H1 (cell line): Measurements from ENCODE around the gene UFSP2. TPM values are rescaled to one million over a fixed set of nuclear protein-coding genes. Genes with fewer than 3 reads are reported as not detected.

Experiments
- CTCF ChIA-PET: fragments of 300-600 bp; sonication (Branson Sonifier 250); formaldehyde crosslinking; loops from one replicate; lab custom pipeline; 2021; ENCODE audit not compliant: partially characterized antibody; lab: Charles Lee
- POLR2A ChIA-PET: fragments of 300-600 bp; sonication (Branson Sonifier 250); formaldehyde crosslinking; loops from one replicate; lab custom pipeline; 2021; ENCODE audit warnings: inconsistent platforms; ENCODE audit not compliant: partially characterized antibody; lab: Charles Lee
- DNase-seq, 2 experiments: peaks; one replicate each; pipeline versions ENCODE4 v3.0.0 to v3.0.0-alpha.2; 2010 to 2022; ENCODE audit warnings: low spot score in 2 of 2, low read depth in 1 of 2, mixed read lengths in 1 of 2
- FAIRE-seq: peaks from 2 replicates; lab custom pipeline; 2011; peaks lifted over from hg19 to GRCh38; lab: Jason Lieb, UNC
- H2AFZ ChIP-seq: 2 replicates; pipeline ENCODE4 v1.8.1; 2012; ENCODE audit warnings: low read length, inconsistent platforms
- H2AK5ac ChIP-seq: 2 replicates; pipeline ENCODE4 v1.6.1; 2013; ENCODE audit warnings: low read depth, low read length
- H2BK120ac ChIP-seq: replicated peaks from 2 replicates; pipeline ENCODE3; 2013; ENCODE audit warnings: low read depth, low read length, inconsistent platforms
- H2BK12ac ChIP-seq: 2 replicates; pipeline ENCODE4 v1.6.1; 2013; ENCODE audit warnings: low read depth, low read length
- H2BK15ac ChIP-seq: 2 replicates; pipeline ENCODE4 v1.6.1; 2013; ENCODE audit warnings: low read length
- H2BK20ac ChIP-seq: 2 replicates; pipeline ENCODE4 v1.6.1; 2013; ENCODE audit warnings: low read length
- H2BK5ac ChIP-seq: 2 replicates; pipeline ENCODE4 v1.6.1; 2013; ENCODE audit warnings: low read depth, low read length
- H3K14ac ChIP-seq: 2 replicates; pipeline ENCODE4 v1.6.1; 2013; ENCODE audit warnings: inconsistent platforms; ENCODE audit not compliant: insufficient read length
- H3K18ac ChIP-seq: 2 replicates; pipeline ENCODE4 v1.6.1; 2013; ENCODE audit warnings: low read length; ENCODE audit errors: extremely low read depth
- H3K23ac ChIP-seq: 2 replicates; pipeline ENCODE4 v1.6.1; 2013; ENCODE audit warnings: inconsistent platforms; ENCODE audit not compliant: insufficient read length
- H3K23me2 ChIP-seq: 2 replicates; pipeline ENCODE4 v1.6.1; 2013; ENCODE audit warnings: low read depth, low read length
- H3K27ac ChIP-seq: 2 replicates; pipeline ENCODE4 v1.6.1; 2011; ENCODE audit warnings: low read depth, low read length, inconsistent platforms
- H3K27me3 ChIP-seq, 4 experiments: replicated peaks in 1 of 4; 1 replicate in 1 of 4; 2 replicates in 3 of 4; pipeline versions ENCODE4 v1.6.1 to v1.8.1; 2011 to 2013; ENCODE audit warnings: low read length in 3 of 4, mild to moderate bottlenecking in 3 of 4, inconsistent platforms in 2 of 4, mixed read lengths in 2 of 4, moderate library complexity in 1 of 4; ENCODE audit not compliant: control insufficient read depth in 3 of 4, insufficient read depth in 3 of 4; ENCODE audit errors: extremely low read depth in 1 of 4
- H3K36me3 ChIP-seq, 4 experiments: 2 replicates each; pipeline versions ENCODE4 v1.6.1 to v1.8.1; 2011 to 2013; ENCODE audit warnings: mild to moderate bottlenecking in 4 of 4, low read length in 3 of 4, moderate library complexity in 2 of 4, control low read depth in 1 of 4, inconsistent platforms in 1 of 4; ENCODE audit not compliant: insufficient read depth in 4 of 4, control insufficient read depth in 2 of 4
- H3K4ac ChIP-seq: replicated peaks from 2 replicates; pipeline ENCODE3; 2013; ENCODE audit warnings: low read length, low read depth, mixed read lengths, inconsistent platforms; ENCODE audit not compliant: insufficient read length
- H3K4me1 ChIP-seq, 4 experiments: replicated peaks in 1 of 4; 1 replicate in 1 of 4; 2 replicates in 3 of 4; pipeline versions ENCODE4 v1.6.1 to v1.8.1; 2011 to 2013; ENCODE audit warnings: low read length in 3 of 4, inconsistent platforms in 2 of 4, mixed read lengths in 1 of 4; ENCODE audit not compliant: insufficient read depth in 4 of 4, control insufficient read depth in 3 of 4
- H3K4me2 ChIP-seq, 2 experiments: 2 replicates each; pipeline versions ENCODE4 v1.6.1 to v1.8.1; 2011 to 2013; ENCODE audit warnings: low read depth in 2 of 2, low read length in 2 of 2, control low read depth in 1 of 2, inconsistent platforms in 1 of 2, mild to moderate bottlenecking in 1 of 2; ENCODE audit not compliant: insufficient read depth in 1 of 2
- H3K4me3 ChIP-seq, 4 experiments: fragments of 200-600, 300-600 bp in 1 of 4; sonication (generic), shearing (Covaris generic), sonication (Bioruptor Twin) in 1 of 4; 2 replicates each; pipeline versions ENCODE4 v1.5.1 to v1.8.1; 2011 to 2016; ENCODE audit warnings: low read length in 4 of 4, low read depth in 3 of 4, control low read depth in 2 of 4, inconsistent platforms in 2 of 4, mild to moderate bottlenecking in 2 of 4, mixed read lengths in 1 of 4, moderate library complexity in 1 of 4; ENCODE audit not compliant: insufficient read depth in 2 of 4; ENCODE audit errors: extremely low read depth in 1 of 4
- H3K56ac ChIP-seq: replicated peaks from 2 replicates; pipeline ENCODE3; 2013; ENCODE audit warnings: low read depth, mild to moderate bottlenecking, mixed read lengths, low read length, inconsistent platforms; ENCODE audit not compliant: insufficient read length
- H3K79me1 ChIP-seq: 2 replicates; pipeline ENCODE4 v1.6.1; 2013; ENCODE audit warnings: low read depth, low read length, control low read depth
- H3K79me2 ChIP-seq, 2 experiments: 2 replicates each; pipeline versions ENCODE4 v1.6.1 to v1.8.1; 2012 to 2013; ENCODE audit warnings: low read length in 2 of 2, mild to moderate bottlenecking in 2 of 2, inconsistent platforms in 1 of 2; ENCODE audit not compliant: insufficient read depth in 2 of 2, control insufficient read depth in 1 of 2
- H3K9ac ChIP-seq, 4 experiments: replicated peaks in 1 of 4; 1 replicate in 1 of 4; 2 replicates in 3 of 4; pipeline versions ENCODE4 v1.6.1 to v1.8.1; 2011 to 2013; ENCODE audit warnings: low read depth in 3 of 4, low read length in 3 of 4, control low read depth in 2 of 4, mild to moderate bottlenecking in 2 of 4, moderate library complexity in 2 of 4, inconsistent platforms in 1 of 4; ENCODE audit errors: extremely low read depth in 1 of 4
- H3K9me3 ChIP-seq, 2 experiments: 2 replicates each; pipeline versions ENCODE4 v1.6.1 to v1.8.1; 2012 to 2013; ENCODE audit warnings: mild to moderate bottlenecking in 2 of 2, moderate library complexity in 2 of 2, control low read depth in 1 of 2, inconsistent platforms in 1 of 2, low read depth in 1 of 2, low read length in 1 of 2, mixed read lengths in 1 of 2; ENCODE audit not compliant: insufficient read depth in 2 of 2
- H4K20me1 ChIP-seq, 2 experiments: replicated peaks in 1 of 2; 2 replicates each; pipeline versions ENCODE3 to v1.8.1; 2011 to 2013; ENCODE audit warnings: inconsistent platforms in 2 of 2, low read length in 2 of 2, mild to moderate bottlenecking in 1 of 2; ENCODE audit not compliant: insufficient read depth in 2 of 2, control insufficient read depth in 1 of 2
- H4K5ac ChIP-seq: 2 replicates; pipeline ENCODE4 v1.6.1; 2013; ENCODE audit warnings: low read length, low read depth, mixed read lengths, inconsistent platforms; ENCODE audit not compliant: insufficient read length
- H4K8ac ChIP-seq: 2 replicates; pipeline ENCODE4 v1.8.0; 2013; ENCODE audit warnings: mild to moderate bottlenecking, moderate library complexity, low read length, inconsistent platforms; ENCODE audit not compliant: insufficient read depth; ENCODE audit errors: extremely low read depth
- H4K91ac ChIP-seq: replicated peaks from 2 replicates; pipeline ENCODE3; 2013; ENCODE audit warnings: low read length, mixed read lengths, inconsistent platforms; ENCODE audit not compliant: insufficient read length
- EP300 ChIP-seq, 2 experiments: IDR thresholded peaks; 1 replicate in 1 of 2; 2 replicates in 1 of 2; pipeline ENCODE4 v1.6.1; 2011 to 2012; ENCODE audit warnings: low read depth in 2 of 2, low read length in 2 of 2, mild to moderate bottlenecking in 2 of 2, borderline replicate concordance in 1 of 2, inconsistent platforms in 1 of 2, moderate library complexity in 1 of 2
- GABPA ChIP-seq: IDR thresholded peaks from 2 replicates; pipeline ENCODE4 v1.6.1; 2011; ENCODE audit warnings: mild to moderate bottlenecking, low read length, moderate library complexity, borderline replicate concordance; ENCODE audit not compliant: insufficient read depth
- MAFK ChIP-seq: IDR thresholded peaks from 2 replicates; pipeline ENCODE4 v1.6.1; 2012; ENCODE audit warnings: low read depth, mild to moderate bottlenecking, improper control_type of control experiment, low read length
- POLR2A ChIP-seq, 2 experiments: IDR thresholded peaks; 1 replicate in 1 of 2; 2 replicates in 1 of 2; pipeline ENCODE4 v1.6.1; 2011; ENCODE audit warnings: low read depth in 2 of 2, low read length in 2 of 2, mild to moderate bottlenecking in 2 of 2; ENCODE audit errors: control extremely low read depth in 1 of 2
- RFX5 ChIP-seq: IDR thresholded peaks from 2 replicates; pipeline ENCODE4 v1.6.1; 2011; ENCODE audit warnings: low read depth, low read length, improper control_type of control experiment, borderline replicate concordance
- RNF2 ChIP-seq: fragments of 200-900, 300-1000 bp; sonication (generic); IDR thresholded peaks from 2 replicates; pipeline ENCODE4 v1.7.1; 2016; ENCODE audit warnings: borderline replicate concordance, low read depth, mild to moderate bottlenecking, antibody characterized with exemption, low read length; ENCODE audit not compliant: poor library complexity, severe bottlenecking; ENCODE audit errors: missing control alignments
- SP1 ChIP-seq: IDR thresholded peaks from 2 replicates; pipeline ENCODE4 v1.6.1; 2011; ENCODE audit warnings: low read depth, low read length
- SRF ChIP-seq: IDR thresholded peaks from 2 replicates; pipeline ENCODE4 v1.6.1; 2011; ENCODE audit warnings: mild to moderate bottlenecking, low read depth, low read length, moderate library complexity
- ZNF274 ChIP-seq: IDR thresholded peaks from 2 replicates; pipeline ENCODE4 v1.7.0; 2012; ENCODE audit warnings: low read length, borderline replicate concordance; ENCODE audit errors: extremely low read depth
- WGBS, 2 experiments: shearing (Covaris generic) in 1 of 2; methylation state at CpG; one replicate each; pipeline versions ENCODE4 v1.1.6 to v1.1.7; 2013 to 2015; ENCODE audit warnings: low lambda C conversion rate in 2 of 2, mixed read lengths in 2 of 2, inconsistent platforms in 1 of 2, low coverage in 1 of 2, missing lambda C conversion rate in 1 of 2; ENCODE audit not compliant: insufficient replicate concordance in 2 of 2, insufficient coverage in 1 of 2, insufficient read length in 1 of 2; ENCODE audit errors: extremely low coverage in 1 of 2, missing lambda C conversion rate in 1 of 2; 5-methylcytosine and 5-hydroxymethylcytosine counted together
- polyA plus RNA-seq, 7 experiments: library from polyadenylated mRNA; depleted of rRNA in 3 of 7; stranded (reverse) in 5 of 7; unstranded in 2 of 7; fragments of >200 nt in 5 of 7; fragments of 200-250 nt in 2 of 7; gene quantifications; 1 replicate in 5 of 7; 2 replicates in 1 of 7; 4 replicates in 1 of 7; pipeline versions ENCODE4 v1.2.1 to v1.2.3, GENCODE V29; 2011 to 2013; ENCODE audit warnings: missing spikeins in 2 of 7, mixed read lengths in 2 of 7
- total RNA-seq: library from RNA; stranded (reverse); fragmentation: NEBNext Ultra II Directional; extraction: Animal tissue kit (Norgen Biotek cat#: 25700); gene quantifications from 2 replicates; pipeline ENCODE4 v1.2.1, GENCODE V29; 2021
- TF ChIP-seq, protein P1 (sequence below): IDR thresholded peaks from 2 replicates; pipeline ENCODE4 v1.6.1; 2012; ENCODE audit warnings: low read length, inconsistent platforms

Gene UFSP2
- total and polyA plus RNA-seq, 2 of the 8 experiments (the other 6 are each of a cell fraction or from before 2014, with no cell fraction given) = 22.9 to 26.0 TPM

DNA sequence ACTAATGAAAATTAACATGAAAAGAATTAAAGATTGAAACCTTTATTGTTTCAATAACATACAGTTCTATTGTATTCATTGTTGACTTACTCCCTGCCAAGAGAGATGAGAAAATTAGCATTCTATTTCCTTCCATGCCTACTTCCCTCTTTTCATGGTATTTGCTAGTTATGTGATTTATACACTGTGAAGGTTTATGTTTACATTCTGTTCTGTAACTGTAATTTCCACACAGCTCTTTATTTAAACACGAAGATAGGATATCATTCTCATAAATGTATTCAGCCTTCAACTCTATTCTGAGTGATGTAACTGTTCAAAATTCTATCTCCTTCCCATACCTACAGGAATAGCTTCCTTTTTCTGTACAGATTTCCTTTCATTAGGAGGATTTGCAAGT, 39.1 kb upstream of the UFSP2 start:
- Histone ChIP-seq H2BK12ac (no peak overlapping the region), H3K36me3 (no peaks in the 10 kb centered on the region), H4K8ac (no peak overlapping the region), H3K9ac (no peak overlapping the region), H3K9me3 (no peaks in the 10 kb centered on the region), H2AFZ (no peak overlapping the region), H3K18ac (no peak overlapping the region), H3K4ac (no peak overlapping the region), H3K79me1 (no peaks in the 10 kb centered on the region), H4K20me1 (no peaks in the 10 kb centered on the region), H2BK15ac (no peak overlapping the region), H2BK120ac (no peak overlapping the region), H3K4me3 (no peak overlapping the region), H4K5ac (no peak overlapping the region), H3K23ac (no peak overlapping the region), H4K91ac (no peak overlapping the region), H2BK20ac (no peak overlapping the region), H3K14ac (no peak overlapping the region), H3K27ac (no peak overlapping the region), H3K23me2 (no peaks in the 10 kb centered on the region), H2AK5ac (no peak overlapping the region), H3K56ac (no peak overlapping the region), H3K4me1 (no peaks in the 10 kb centered on the region; a peak in 3 of 7 replicates), H3K79me2 (no peaks in the 10 kb centered on the region), H3K4me2 (no peak overlapping the region), H2BK5ac (no peak overlapping the region), H3K27me3 (no peaks in the 10 kb centered on the region)
- DNase-seq (no peak), FAIRE-seq (no peak)
- POLR2A ChIA-PET = interaction anchor here (0.7 kb wide), 1 partner anchor 15 kb away, joined by 3 read pairs; no protein-coding TSS in a partner anchor
- CTCF ChIA-PET = interaction anchor here (0.5 to 1.9 kb wide), 5 partner anchors 9 to 573 kb away, joined by 3 to 6 read pairs (median 3); no protein-coding TSS in a partner anchor
- no peak for TF ChIP-seq SP1
- no peak for TF ChIP-seq RFX5
- no peak for TF ChIP-seq RNF2
- TF ChIP-seq MAFK = no peak
- TF ChIP-seq SRF = no peak
- TF ChIP-seq, protein P1, sequence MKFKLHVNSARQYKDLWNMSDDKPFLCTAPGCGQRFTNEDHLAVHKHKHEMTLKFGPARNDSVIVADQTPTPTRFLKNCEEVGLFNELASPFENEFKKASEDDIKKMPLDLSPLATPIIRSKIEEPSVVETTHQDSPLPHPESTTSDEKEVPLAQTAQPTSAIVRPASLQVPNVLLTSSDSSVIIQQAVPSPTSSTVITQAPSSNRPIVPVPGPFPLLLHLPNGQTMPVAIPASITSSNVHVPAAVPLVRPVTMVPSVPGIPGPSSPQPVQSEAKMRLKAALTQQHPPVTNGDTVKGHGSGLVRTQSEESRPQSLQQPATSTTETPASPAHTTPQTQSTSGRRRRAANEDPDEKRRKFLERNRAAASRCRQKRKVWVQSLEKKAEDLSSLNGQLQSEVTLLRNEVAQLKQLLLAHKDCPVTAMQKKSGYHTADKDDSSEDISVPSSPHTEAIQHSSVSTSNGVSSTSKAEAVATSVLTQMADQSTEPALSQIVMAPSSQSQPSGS = no peak
- TF ChIP-seq ZNF274 = no peak
- no peak for TF ChIP-seq GABPA
- TF ChIP-seq POLR2A (IDR thresholded peaks at IDR 0.05; ENCODE audit: control extremely low read depth in 1 of 2, low read depth in 2 of 2, low read length in 2 of 2) = no peak
- TF ChIP-seq EP300 (IDR thresholded peaks at IDR 0.05; ENCODE audit: borderline replicate concordance in 1 of 2, low read depth in 2 of 2, low read length in 2 of 2) = no peak
- 74% methylated on average over 1 of the region's 1 CpG; no CpG with 5 or more reads in 1 of the 2 experiments for WGBS, 2 experiments
